ENCODE data around the gene ARRDC5. TPM values are rescaled to one million over a fixed set of nuclear protein-coding genes. Genes with fewer than 3 reads are reported as not detected.

The ARRDC5 gene
- total and polyA plus RNA-seq, 4 donors = 0.17 to 0.30 (median 0.26) TPM; not detected in 1

Small RNAs within 50 kb of the gene (small RNA-seq; reads per million reads assigned to genes)
- gene MIR4747 (ENCODE audit: low replicate concordance) = not detected

Other genes starting within 250 kb of the ARRDC5 start
- 10 to 100 TPM; 47.7 to 72.8 TPM for gene MYDGF, start 232.6 kb downstream of the ARRDC5 start, total RNA-seq
- gene MYDGF, start 232.6 kb downstream of the ARRDC5 start, polyA plus RNA-seq (ENCODE audit: insufficient read length in 2 of 2) = 10 to 100 TPM; 68.3 to 80.0 TPM
- gene DPP9, start 179.1 kb downstream of the ARRDC5 start, total RNA-seq = 10 to 100 TPM in 1 of 2 donors, 1 to 10 TPM in 1; 9.6 to 14.2 TPM
- 10 to 100 TPM; 20.6 to 30.3 TPM for gene DPP9, start 179.1 kb downstream of the ARRDC5 start, polyA plus RNA-seq (ENCODE audit: insufficient read length in 2 of 2)
- 10 to 100 TPM; 10.9 to 11.7 TPM for gene FEM1A, start 111.2 kb downstream of the ARRDC5 start, total RNA-seq
- gene FEM1A, start 111.2 kb downstream of the ARRDC5 start, polyA plus RNA-seq (ENCODE audit: insufficient read length in 2 of 2) = 1 to 10 TPM; 4.7 to 5.3 TPM
- gene TICAM1, start 71.2 kb downstream of the ARRDC5 start, total RNA-seq = 1 to 10 TPM; 1.4 TPM
- gene TICAM1, start 71.2 kb downstream of the ARRDC5 start, polyA plus RNA-seq (ENCODE audit: insufficient read length in 2 of 2) = 1 to 10 TPM; 5.6 to 6.3 TPM
- gene PLIN3, start 35.2 kb downstream of the ARRDC5 start, total RNA-seq = 10 to 100 TPM; 26.5 to 31.8 TPM
- 10 to 100 TPM; 39.3 to 44.7 TPM for gene PLIN3, start 35.2 kb downstream of the ARRDC5 start, polyA plus RNA-seq (ENCODE audit: insufficient read length in 2 of 2)
- 10 to 100 TPM; 10.5 to 10.9 TPM for gene UHRF1, start 6.6 kb upstream of the ARRDC5 start, total RNA-seq
- gene UHRF1, start 6.6 kb upstream of the ARRDC5 start, polyA plus RNA-seq (ENCODE audit: insufficient read length in 2 of 2) = 10 to 100 TPM; 14.0 to 16.8 TPM
- 10 to 100 TPM; 16.6 to 17.1 TPM for gene KDM4B, start 66.2 kb upstream of the ARRDC5 start, total RNA-seq
- 10 to 100 TPM; 38.9 to 43.6 TPM for gene KDM4B, start 66.2 kb upstream of the ARRDC5 start, polyA plus RNA-seq (ENCODE audit: insufficient read length in 2 of 2)

Measured in spinal cord (tissue), 4 donors.